Prostate gland (tissue), 2 donors: ENCODE results near the gene ANKRD27. TPM values are rescaled to one million over a fixed set of nuclear protein-coding genes. Genes with fewer than 3 reads are reported as not detected.

Experiments used
- DNase-seq: peaks from one replicate; pipeline ENCODE4 v3.0.0-alpha.2; 2019; ENCODE audit warnings: low spot score
- H3K27ac ChIP-seq, 2 donors: fragments of 200-600 bp; sonication (generic); 2 replicates each; pipeline ENCODE4 v1.5.1; 2017 to 2019
- H3K27me3 ChIP-seq: fragments of 200-600 bp; sonication (generic); replicated peaks from 2 replicates; pipeline ENCODE4 v1.5.1; 2019; ENCODE audit not compliant: insufficient read depth
- H3K36me3 ChIP-seq, 2 donors: fragments of 200-600 bp; sonication (generic); 1 replicate in 1 of 2; 2 replicates in 1 of 2; pipeline versions ENCODE4 v1.5.1 to v1.8.1; 2017 to 2019
- H3K4me1 ChIP-seq: fragments of 200-600 bp; sonication (generic); replicated peaks from 2 replicates; pipeline ENCODE4 v1.5.1; 2019
- H3K4me3 ChIP-seq, 2 donors: fragments of 200-600 bp; sonication (generic); 2 replicates each; pipeline ENCODE4 v1.5.1; 2017 to 2019
- H3K9me3 ChIP-seq: fragments of 200-600 bp; sonication (generic); 2 replicates; pipeline ENCODE4 v1.5.1; 2017
- POLR2A ChIP-seq: fragments of 450-650 bp; IDR thresholded peaks from one replicate; pipeline ENCODE4 v1.6.1; 2016; ENCODE audit warnings: antibody characterized with exemption, mild to moderate bottlenecking
- POLR2AphosphoS5 ChIP-seq: sonication (generic); formaldehyde crosslinking; IDR thresholded peaks from one replicate; pipeline ENCODE4 v1.6.1; 2017; ENCODE audit warnings: antibody characterized with exemption
- WGBS: methylation state at CpG from one replicate; pipeline ENCODE4 v1.1.5; 2018; 5-methylcytosine and 5-hydroxymethylcytosine counted together
- intact Hi-C: fragments of 100-400 bp; cut with DNase I; formaldehyde crosslinking; loops from one replicate; pipeline ENCODE4 v1.14.2; 2022
- total RNA-seq, 2 donors: library from RNA; depleted of rRNA; stranded (reverse); fragments of >200 nt; gene quantifications; one replicate each; pipeline ENCODE4 v1.1.0, GENCODE V29; 2016
- TF ChIP-seq, protein P1 (sequence below), 4 experiments: fragments of 200-600 bp in 2 of 4; fragments of 450-650 bp in 2 of 4; sonication (generic) in 2 of 4; IDR thresholded peaks; 1 replicate in 3 of 4; 2 replicates in 1 of 4; pipeline ENCODE4 v1.5.1; 2016 to 2019; ENCODE audit warnings: antibody characterized with exemption in 4 of 4, mild to moderate bottlenecking in 2 of 4, moderate library complexity in 2 of 4

ANKRD27 gene
- total RNA-seq, 2 donors from 2014 or later = 25.7 to 51.4 TPM

DNA sequence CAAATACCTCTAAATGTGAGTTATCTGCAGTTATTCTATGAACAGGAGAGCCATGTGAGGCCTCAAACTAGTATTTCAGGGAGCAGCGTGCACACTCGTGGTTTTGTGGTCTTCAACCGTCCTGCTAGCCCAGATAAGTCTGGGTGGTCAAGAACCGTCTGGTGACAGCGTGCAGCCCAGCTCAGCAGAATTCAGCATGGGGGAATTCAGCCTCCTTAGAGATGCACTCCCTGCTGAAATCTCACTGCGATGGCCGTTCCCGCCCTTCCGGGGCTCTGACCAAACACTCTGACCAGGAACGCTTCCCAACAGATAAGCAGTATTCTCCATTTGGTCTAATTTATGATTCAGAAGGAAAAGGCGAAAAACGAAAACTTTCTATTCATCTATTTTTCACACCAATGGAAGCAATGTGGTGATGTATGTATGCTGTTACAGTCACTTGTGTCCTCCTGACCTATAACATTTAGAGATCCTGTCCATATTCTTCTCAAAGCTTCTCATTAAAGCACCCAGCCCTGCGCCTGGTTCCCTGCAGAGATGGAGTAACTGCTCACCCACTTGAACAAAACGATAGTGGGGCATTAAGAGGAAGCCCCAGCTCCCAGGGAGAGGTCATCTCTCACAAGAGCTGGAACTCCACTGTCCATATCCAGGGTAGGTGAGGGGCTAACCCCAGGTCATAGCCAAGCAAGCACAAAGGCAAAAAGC is 2.9 kb downstream of the ANKRD27 start:
- Histone ChIP-seq H3K9me3 (no peaks in the 10 kb centered on the region), H3K4me1 (peaks cover 3% of the 10 kb centered on the region), H3K27ac (no peak overlapping the region), H3K27me3 (no peaks in the 10 kb centered on the region), H3K36me3 (no peaks in the 10 kb centered on the region), H3K4me3 (no peak overlapping the region)
- TF ChIP-seq POLR2A (no peak), POLR2AphosphoS5 (no peak)
- TF ChIP-seq, protein P1, sequence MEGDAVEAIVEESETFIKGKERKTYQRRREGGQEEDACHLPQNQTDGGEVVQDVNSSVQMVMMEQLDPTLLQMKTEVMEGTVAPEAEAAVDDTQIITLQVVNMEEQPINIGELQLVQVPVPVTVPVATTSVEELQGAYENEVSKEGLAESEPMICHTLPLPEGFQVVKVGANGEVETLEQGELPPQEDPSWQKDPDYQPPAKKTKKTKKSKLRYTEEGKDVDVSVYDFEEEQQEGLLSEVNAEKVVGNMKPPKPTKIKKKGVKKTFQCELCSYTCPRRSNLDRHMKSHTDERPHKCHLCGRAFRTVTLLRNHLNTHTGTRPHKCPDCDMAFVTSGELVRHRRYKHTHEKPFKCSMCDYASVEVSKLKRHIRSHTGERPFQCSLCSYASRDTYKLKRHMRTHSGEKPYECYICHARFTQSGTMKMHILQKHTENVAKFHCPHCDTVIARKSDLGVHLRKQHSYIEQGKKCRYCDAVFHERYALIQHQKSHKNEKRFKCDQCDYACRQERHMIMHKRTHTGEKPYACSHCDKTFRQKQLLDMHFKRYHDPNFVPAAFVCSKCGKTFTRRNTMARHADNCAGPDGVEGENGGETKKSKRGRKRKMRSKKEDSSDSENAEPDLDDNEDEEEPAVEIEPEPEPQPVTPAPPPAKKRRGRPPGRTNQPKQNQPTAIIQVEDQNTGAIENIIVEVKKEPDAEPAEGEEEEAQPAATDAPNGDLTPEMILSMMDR (IDR thresholded peaks at IDR 0.05) = no peak
- no peak for DNase-seq
- 73% methylated on average over 14 of the region's 14 CpGs for WGBS
- intact Hi-C loops = loop anchor here (10.0 kb wide), 2 partner anchors 267 to 327 kb away; partner anchors contain the start of genes DPY19L3 and ZNF507

DNA sequence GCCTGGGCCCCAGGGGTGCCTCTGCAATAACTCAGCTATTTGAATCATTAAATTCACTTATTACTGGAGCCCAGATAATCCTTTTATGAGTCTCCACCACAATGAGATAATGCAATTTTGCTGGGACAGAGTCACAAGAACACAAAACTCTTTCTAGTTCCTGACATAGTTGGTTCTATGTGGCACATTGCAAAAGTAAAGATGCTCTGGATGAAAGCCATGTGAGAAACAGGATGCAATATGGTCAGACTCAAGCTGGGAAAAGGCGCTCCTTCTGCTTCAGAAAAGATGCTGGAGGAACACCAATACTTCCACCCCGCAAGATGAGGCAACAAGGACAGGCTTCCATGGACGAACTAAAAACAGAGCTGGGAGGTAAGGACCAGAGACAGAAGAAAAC is 5.7 kb downstream of the ANKRD27 start:
- intact Hi-C loops = no loop called here
- Histone ChIP-seq H3K4me1 (no peaks in the 10 kb centered on the region), H3K4me3 (no peak overlapping the region), H3K27me3 (no peaks in the 10 kb centered on the region), H3K27ac (no peak overlapping the region), H3K9me3 (no peaks in the 10 kb centered on the region), H3K36me3 (no peaks in the 10 kb centered on the region)
- TF ChIP-seq POLR2AphosphoS5 = no peak
- no peak for TF ChIP-seq POLR2A
- TF ChIP-seq, protein P1 (IDR thresholded peaks at IDR 0.05) = no peak
- WGBS = 91% methylated on average over 3 of the region's 3 CpGs
- DNase-seq = no peak

DNA sequence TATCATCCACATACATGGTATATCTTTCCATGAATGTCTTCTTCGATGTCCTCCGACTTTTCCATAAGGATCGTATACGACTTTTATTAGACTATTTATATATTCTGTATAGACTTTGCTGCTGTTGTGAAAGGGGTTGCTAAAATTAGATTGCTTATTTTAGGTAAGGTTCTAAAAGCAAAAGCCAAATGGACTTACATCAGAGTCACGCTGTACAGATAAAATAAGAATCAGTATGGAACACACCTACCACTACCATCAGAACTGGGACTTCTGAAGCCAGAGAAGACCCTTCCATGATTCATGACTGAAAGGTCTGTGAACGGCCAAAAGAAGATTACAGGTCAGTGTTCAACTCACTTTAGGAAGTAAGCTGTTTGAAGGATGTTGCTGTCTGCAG is 8.9 kb downstream of the ANKRD27 start:
- Histone ChIP-seq H3K27ac (no peak overlapping the region), H3K4me3 (no peak overlapping the region), H3K9me3 (no peaks in the 10 kb centered on the region), H3K4me1 (no peaks in the 10 kb centered on the region), H3K36me3 (no peaks in the 10 kb centered on the region), H3K27me3 (no peaks in the 10 kb centered on the region)
- WGBS = 94% methylated on average over 6 of the region's 6 CpGs
- TF ChIP-seq POLR2AphosphoS5 (no peak), POLR2A (no peak)
- TF ChIP-seq, protein P1 (IDR thresholded peaks at IDR 0.05) = no peak
- DNase-seq = no peak
- intact Hi-C loops = no loop called here

DNA sequence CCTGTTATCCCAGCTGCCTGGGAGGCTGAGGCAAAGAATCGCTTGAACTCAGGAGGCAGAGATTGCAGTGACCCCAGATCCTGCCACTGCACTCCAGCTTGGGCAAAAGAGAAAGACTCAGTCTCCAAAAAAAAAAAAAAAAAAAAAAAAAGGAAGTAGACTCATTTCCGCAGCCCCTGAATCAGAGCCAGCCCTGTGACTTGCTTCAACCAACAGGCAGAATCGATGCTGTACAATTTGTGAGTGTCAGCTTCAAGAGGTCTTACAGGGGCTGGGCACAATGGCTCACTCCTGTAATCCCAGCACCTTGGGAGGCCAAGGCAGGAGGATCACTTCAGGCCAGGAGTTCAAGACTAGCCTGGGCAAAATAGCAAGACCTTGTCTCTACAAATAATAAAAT is 12.8 kb downstream of the ANKRD27 start:
- WGBS = 56% methylated on average over 3 of the region's 3 CpGs
- intact Hi-C loops = no loop called here
- Histone ChIP-seq H3K9me3 (no peaks in the 10 kb centered on the region), H3K4me1 (no peaks in the 10 kb centered on the region), H3K36me3 (no peaks in the 10 kb centered on the region), H3K27me3 (no peaks in the 10 kb centered on the region), H3K4me3 (no peak overlapping the region), H3K27ac (no peak overlapping the region)
- TF ChIP-seq POLR2AphosphoS5 = no peak
- no peak for TF ChIP-seq POLR2A
- TF ChIP-seq, protein P1 (IDR thresholded peaks at IDR 0.05) = no peak
- no peak for DNase-seq

DNA sequence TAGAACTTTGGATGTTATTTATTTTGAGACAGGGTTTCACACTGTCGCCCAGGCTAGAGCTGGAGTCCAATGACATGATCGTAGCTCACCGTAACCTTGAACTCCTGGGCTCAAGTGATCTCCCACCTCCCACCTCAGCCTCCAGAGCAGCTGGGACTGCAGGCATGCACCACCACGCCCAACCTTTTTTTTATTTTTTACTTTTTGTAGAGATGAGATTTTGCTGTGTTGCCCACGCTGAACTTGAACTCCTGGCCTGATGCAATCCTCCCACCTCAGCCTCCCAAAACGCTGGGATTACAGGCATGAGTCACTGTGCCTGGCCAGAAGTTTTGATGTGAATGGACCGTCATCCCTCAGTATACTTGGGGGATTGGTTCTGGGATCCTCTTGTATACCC is 13.7 kb downstream of the ANKRD27 start:
- H3K36me3 ChIP-seq = no peaks in the 10 kb centered on the region
- H3K4me1 ChIP-seq = no peaks in the 10 kb centered on the region
- H3K9me3 ChIP-seq = no peaks in the 10 kb centered on the region
- no peaks in the 10 kb centered on the region for H3K27me3 ChIP-seq
- TF ChIP-seq POLR2A (no peak), POLR2AphosphoS5 (no peak)
- TF ChIP-seq, protein P1 (IDR thresholded peaks at IDR 0.05) = no peak
- intact Hi-C loops = no loop called here
- no peak overlapping the region for H3K27ac ChIP-seq
- DNase-seq = no peak
- WGBS = 90% methylated on average over 7 of the region's 7 CpGs
- no peak overlapping the region for H3K4me3 ChIP-seq
